Astrocyte of the cerebellum (primary cell): Measurements from ENCODE around the gene ZNF616.

Experiments
- DNase-seq: peaks from one replicate; pipeline ENCODE4 v3.0.0-alpha.2; 2011; ENCODE audit warnings: low read depth
- H3K4me3 ChIP-seq: 2 replicates; pipeline ENCODE4 v1.5.1; 2011; ENCODE audit warnings: mild to moderate bottlenecking, low read depth, low read length, moderate library complexity
- CTCF ChIP-seq: IDR thresholded peaks from 2 replicates; pipeline ENCODE4 v1.5.1; 2012; ENCODE audit warnings: low read length, low read depth, moderate library complexity, mild to moderate bottlenecking; ENCODE audit errors: missing control alignments
- in situ Hi-C: cut with HindIII; loops from 2 replicates; pipeline ENCODE4 v1.10.0; 2017; ENCODE audit warnings: low sequenced_read_pairs

The ZNF616 gene

GRCh38 chr19:52170863-52171320 lies 31.2 kb upstream of the ZNF616 start:
- peak overlapping the region; percentile 92 for H3K4me3 ChIP-seq
- TF ChIP-seq CTCF: no peak
- in situ Hi-C loops: no loop called here
- DNase-seq: no peak

- TF ChIP-seq CTCF: no peak
- in situ Hi-C loops: no loop called here
- peak overlapping the region; percentile 92 for H3K4me3 ChIP-seq
- no peak for DNase-seq
Measured at GRCh38 chr19:52170304-52170703, 30.6 kb upstream of the ZNF616 start.

- TF ChIP-seq CTCF: no peak
Measured at GRCh38 chr19:52155596-52156359, 16.0 kb upstream of the ZNF616 start.

GRCh38 chr19:52148256-52148655 lies 8.5 kb upstream of the ZNF616 start:
- no peak for DNase-seq
- in situ Hi-C loops: no loop called here

More at GRCh38 chr19:52155596-52156359, 16.0 kb upstream of the ZNF616 start:
- in situ Hi-C loops: no loop called here
- no peak for DNase-seq
- no peak overlapping the region for H3K4me3 ChIP-seq

GRCh38 chr19:52142001-52142595 lies 2.4 kb upstream of the ZNF616 start:
- no peak for DNase-seq
- no peak overlapping the region for H3K4me3 ChIP-seq
- in situ Hi-C loops: no loop called here
- no peak for TF ChIP-seq CTCF

More at GRCh38 chr19:52148256-52148655, 8.5 kb upstream of the ZNF616 start:
- no peak overlapping the region for H3K4me3 ChIP-seq
- no peak for TF ChIP-seq CTCF

- DNase-seq: no peak
Measured at GRCh38 chr19:52141203-52141602, 1.5 kb upstream of the ZNF616 start.

More at GRCh38 chr19:52141203-52141602, 1.5 kb upstream of the ZNF616 start:
- H3K4me3 ChIP-seq: no peak overlapping the region
- in situ Hi-C loops: no loop called here
- no peak for TF ChIP-seq CTCF
